T-cell (primary cell): Measurements from ENCODE around the gene ASB8. TPM values are rescaled to one million over a fixed set of nuclear protein-coding genes. Genes with fewer than 3 reads are reported as not detected.
"Not testable (repeated sequence)": the region's sequence is repeated elsewhere in the genome, so short reads cannot be mapped to it uniquely, and the experiment has no call there.

Source experiments
- ATAC-seq, 4 experiments: fragments of 200-7000 bp in 3 of 4; fragments of 150-1000 bp in 1 of 4; cut with Tn5 transposase; replicated peaks in 1 of 4; 1 replicate in 3 of 4; 2 replicates in 1 of 4; pipeline ENCODE4 v1.10.0; 2021; ENCODE audit warnings: moderate library complexity in 3 of 4, mild to moderate bottlenecking in 2 of 4, moderate number of reproducible peaks in 1 of 4
- CTCF ChIA-PET, 2 donors: fragments of 300-600 bp; sonication (Branson Sonifier 250); formaldehyde crosslinking; loops; one replicate each; lab custom pipeline; 2022; ENCODE audit warnings: antibody characterized with exemption in 2 of 2; lab: Charles Lee
- POLR2A ChIA-PET, 2 donors: fragments of 300-600 bp; sonication (Branson Sonifier 250); formaldehyde crosslinking; loops; one replicate each; lab custom pipeline; 2022; ENCODE audit warnings: antibody characterized with exemption in 2 of 2; lab: Charles Lee
- DNase-seq, 35 experiments: peaks; one replicate each; pipeline versions ENCODE4 v3.0.0 to v3.0.0-alpha.2; 2013 to 2023
- H3K27ac ChIP-seq: one replicate; pipeline ENCODE4 v1.5.1; 2013; ENCODE audit warnings: low read length
- H3K27me3 ChIP-seq, 2 experiments: replicated peaks in 1 of 2; 1 replicate in 1 of 2; 2 replicates in 1 of 2; pipeline versions ENCODE4 v1.6.1 to v1.7.0; 2013; ENCODE audit warnings: low read length in 1 of 2, mixed read lengths in 1 of 2; ENCODE audit not compliant: control insufficient read depth in 2 of 2, insufficient read depth in 2 of 2; ENCODE audit errors: extremely low read depth in 1 of 2
- H3K36me3 ChIP-seq, 2 donors: 1 replicate in 1 of 2; 2 replicates in 1 of 2; pipeline versions ENCODE4 v1.6.1 to v1.7.0; 2013; ENCODE audit warnings: low read length in 1 of 2; ENCODE audit not compliant: control insufficient read depth in 2 of 2, insufficient read depth in 1 of 2; ENCODE audit errors: extremely low read depth in 1 of 2
- H3K4me1 ChIP-seq, 2 experiments: 1 replicate in 1 of 2; 2 replicates in 1 of 2; pipeline versions ENCODE4 v1.6.1 to v1.7.0; 2013; ENCODE audit warnings: low read length in 2 of 2, mixed read lengths in 1 of 2; ENCODE audit not compliant: insufficient read depth in 2 of 2, control insufficient read depth in 1 of 2; ENCODE audit errors: extremely low read depth in 1 of 2
- H3K4me3 ChIP-seq, 2 donors: 1 replicate in 1 of 2; 2 replicates in 1 of 2; pipeline versions ENCODE4 v1.5.1 to v1.7.0; 2013; ENCODE audit warnings: mild to moderate bottlenecking in 2 of 2, low read length in 1 of 2, moderate library complexity in 1 of 2; ENCODE audit not compliant: control insufficient read depth in 1 of 2; ENCODE audit errors: extremely low read depth in 1 of 2
- H3K9me3 ChIP-seq: 2 replicates; pipeline ENCODE4 v1.7.0; 2013
- H3K27ac Mint-ChIP-seq, 2 donors: one replicate each; pipeline ENCODE4 v1.8.0; 2020 to 2021; ENCODE audit warnings: mild to moderate bottlenecking in 2 of 2, mixed read lengths in 2 of 2
- H3K27me3 Mint-ChIP-seq, 2 donors: one replicate each; pipeline ENCODE4 v1.8.0; 2021 to 2022; ENCODE audit warnings: mixed read lengths in 2 of 2
- H3K36me3 Mint-ChIP-seq: one replicate; pipeline ENCODE4 v1.8.0; 2021; ENCODE audit warnings: mixed read lengths
- H3K4me1 Mint-ChIP-seq, 3 donors: one replicate each; pipeline ENCODE4 v1.8.0; 2020 to 2022; ENCODE audit warnings: mixed read lengths in 3 of 3, mild to moderate bottlenecking in 1 of 3
- H3K4me3 Mint-ChIP-seq, 3 donors: one replicate each; pipeline ENCODE4 v1.8.0; 2020 to 2022; ENCODE audit warnings: mild to moderate bottlenecking in 3 of 3, mixed read lengths in 3 of 3, moderate library complexity in 3 of 3
- H3K9me3 Mint-ChIP-seq, 3 donors: one replicate each; pipeline ENCODE4 v1.8.0; 2020 to 2022; ENCODE audit warnings: mixed read lengths in 3 of 3
- WGBS: methylation state at CpG from one replicate; pipeline ENCODE4 v1.1.5; 2013; ENCODE audit warnings: missing lambda C conversion rate; ENCODE audit not compliant: insufficient coverage; 5-methylcytosine and 5-hydroxymethylcytosine counted together
- total RNA-seq, 35 experiments: library from RNA in 6 of 35; stranded (reverse) in 6 of 35; fragments of 120-200 nt in 1 of 35; gene quantifications; one replicate each; pipeline versions ENCODE4 v1.2.1 to v1.2.4 and lab custom pipeline; 2013 to 2026

ASB8 gene
- total RNA-seq, 5 donors from 2014 or later (not counting 1 experiment from before 2014, with no cell fraction given): 50.0 to 59.7 (median 58.9) TPM

DNA sequence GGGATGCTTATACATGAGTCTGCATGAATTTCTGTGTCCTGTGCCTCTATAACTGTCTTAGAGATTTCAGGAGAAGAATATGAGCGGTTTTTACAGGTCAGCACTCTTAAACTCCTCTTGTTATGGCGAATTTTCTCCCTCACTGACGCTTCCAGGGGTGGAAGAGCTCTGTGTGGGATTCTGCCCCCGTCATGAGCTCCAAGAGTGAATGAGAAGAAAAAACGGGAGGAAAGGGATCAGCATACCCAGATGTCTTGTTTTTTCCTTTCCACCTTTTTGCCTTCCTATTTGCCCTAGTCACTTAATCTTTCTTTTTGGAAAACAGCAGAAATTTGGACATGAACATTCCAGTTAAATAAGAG is 37.5 kb downstream of the ASB8 start:
- H3K27ac ChIP-seq: no peak overlapping the region
- Mint-ChIP-seq H3K36me3 (peaks cover 6% of the 10 kb centered on the region), H3K4me3 (peak overlapping the region; percentile 93 to 98 (median 97)), H3K27ac (peak overlapping the region in 1 of 2 donors; percentile 5), H3K4me1 (peaks cover 17 to 23% (median 21%) of the 10 kb centered on the region in 3 donors), H3K9me3 (no peaks in the 10 kb centered on the region), H3K27me3 (peaks cover 2 to 13% of the 10 kb centered on the region in 2 donors)
- POLR2A ChIA-PET: interaction anchor here in 1 of 2 donors (0.8 kb wide), 1 partner anchor 38 kb away, joined by 4 read pairs; no protein-coding TSS in a partner anchor
- H3K4me3 ChIP-seq: peak overlapping the region in 1 of 2 donors; percentile 62
- DNase-seq (no peak), ATAC-seq (no peak)
- CTCF ChIA-PET: interaction anchor here (1.1 to 1.4 kb wide), 3 partner anchors 12 to 38 kb away, joined by 3 to 5 read pairs (median 3); partner anchors contain the start of gene ASB8 (in 1 of the 2)
- H3K9me3 ChIP-seq: no peaks in the 10 kb centered on the region
- H3K36me3 ChIP-seq: no peaks in the 10 kb centered on the region
- peaks cover 2 to 13% of the 10 kb centered on the region in 2 experiments for H3K4me1 ChIP-seq
- WGBS: no CpG with 5 or more reads among the region's 5 CpGs
- H3K27me3 ChIP-seq: peaks cover 0 to 4% of the 10 kb centered on the region in 2 experiments

DNA sequence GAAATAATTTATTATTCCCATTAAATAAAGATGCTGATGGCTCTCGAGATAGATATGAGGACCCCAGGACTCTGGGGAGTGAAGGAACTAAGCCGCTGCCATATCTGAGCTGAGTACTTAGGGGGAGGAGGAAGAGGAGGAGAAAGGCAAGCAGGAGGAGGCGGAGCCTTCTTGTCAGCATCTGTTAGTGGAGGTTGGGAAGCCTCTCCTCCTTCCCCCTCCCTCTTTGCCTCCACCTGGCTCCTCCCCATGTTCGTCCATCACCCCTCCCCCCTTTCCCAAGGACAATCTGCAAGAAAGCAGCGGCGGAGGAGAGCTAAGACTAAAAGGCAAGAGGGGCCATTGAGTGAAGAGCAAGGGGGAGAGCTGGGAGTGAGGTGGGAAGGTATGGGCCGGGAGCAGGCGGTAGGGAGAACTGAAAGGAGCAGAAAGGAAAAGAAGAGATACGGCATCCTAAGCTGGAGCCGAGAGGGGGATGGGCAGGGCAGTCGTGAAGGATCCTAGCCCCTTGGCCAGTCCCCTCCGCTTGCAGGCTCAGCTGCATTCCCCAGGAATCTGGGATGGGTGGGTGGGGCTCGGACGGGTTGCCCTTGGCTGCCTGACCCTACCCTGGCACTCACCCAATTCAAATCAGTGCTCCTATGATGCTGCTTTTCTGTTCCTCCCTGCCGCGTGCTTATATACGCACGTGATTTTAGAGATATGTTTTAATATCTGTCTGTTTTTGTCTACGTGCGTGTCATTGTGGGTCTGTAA is 38.1 kb downstream of the ASB8 start, which contains the start of gene PFKM:
TSS of gene PFKM (plus strand) at position 287 of the 756 bp plus-strand sequence. CDS start 3,411 bp downstream, outside the sequence.
- 12% methylated on average over 6 of the region's 20 CpGs for WGBS
- no peak within 1 kb of the TSS for H3K27ac ChIP-seq

DNA sequence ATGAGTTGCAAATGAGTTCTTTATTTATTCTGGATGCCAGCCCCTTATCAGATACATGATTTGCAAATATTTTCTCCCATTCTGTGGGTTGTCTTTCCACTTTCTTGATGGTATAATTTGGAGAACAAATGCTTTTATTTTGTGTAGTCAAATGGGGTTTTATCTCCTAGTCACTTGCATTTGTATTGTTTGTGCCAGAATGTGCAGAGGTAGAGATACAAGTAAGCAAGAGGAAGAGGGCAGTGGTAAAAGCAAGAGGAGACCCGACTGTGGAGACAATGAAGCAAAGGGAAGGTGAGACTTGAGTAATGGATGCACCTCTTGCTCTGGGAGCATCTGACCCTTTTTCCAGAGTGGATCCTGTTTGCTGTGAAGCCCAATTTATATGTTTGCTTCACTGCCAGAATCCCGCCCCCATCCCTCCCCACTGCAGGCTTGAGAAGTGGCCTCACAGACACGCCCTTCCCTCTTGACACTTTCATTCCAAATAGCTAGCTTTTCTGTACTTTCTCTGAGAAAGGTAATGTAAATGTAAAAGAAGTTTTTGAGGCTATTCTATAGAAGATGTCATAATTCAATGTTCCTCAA is 38.9 kb downstream of the ASB8 start:
- Mint-ChIP-seq H3K9me3 (no peaks in the 10 kb centered on the region), H3K4me3 (peak overlapping the region; percentile 93 to 98 (median 97)), H3K36me3 (peaks cover 4% of the 10 kb centered on the region), H3K27ac (peak overlapping the region in 1 of 2 donors; percentile 81), H3K4me1 (peaks cover 17 to 23% (median 21%) of the 10 kb centered on the region in 3 donors), H3K27me3 (peaks cover 8 to 22% of the 10 kb centered on the region in 2 donors)
- CTCF ChIA-PET: interaction anchor here (0.7 to 1.4 kb wide), 3 partner anchors 10 to 12 kb away, joined by 3 read pairs; no protein-coding TSS in a partner anchor
- DNase-seq (no peak), ATAC-seq (no peak)
- no peaks in the 10 kb centered on the region for H3K36me3 ChIP-seq
- H3K4me3 ChIP-seq: no peak overlapping the region
- POLR2A ChIA-PET: no interaction called here
- H3K27me3 ChIP-seq: peaks cover 0 to 4% of the 10 kb centered on the region in 2 experiments
- WGBS: 60% methylated on average over 1 of the region's 3 CpGs
- no peaks in the 10 kb centered on the region for H3K9me3 ChIP-seq
- H3K4me1 ChIP-seq: peaks cover 2 to 13% of the 10 kb centered on the region in 2 experiments
- H3K27ac ChIP-seq: no peak overlapping the region

More for the DNA sequence above, 38.1 kb downstream of the ASB8 start, which contains the start of gene PFKM:
- Histone ChIP-seq H3K36me3 (no peaks in the 10 kb centered on the region), H3K27me3 (peaks cover 0 to 4% of the 10 kb centered on the region in 2 experiments), H3K9me3 (no peaks in the 10 kb centered on the region), H3K4me3 (peak within 1 kb of the TSS; percentile 62 to 90), H3K4me1 (peaks cover 2 to 13% of the 10 kb centered on the region in 2 experiments)
- peak; percentile 99 to 100 (median 100) for ATAC-seq
- H3K4me1 Mint-ChIP-seq: peaks cover 17 to 23% (median 21%) of the 10 kb centered on the region in 3 donors
- H3K9me3 Mint-ChIP-seq: no peaks in the 10 kb centered on the region
- peak; percentile 12 to 77 (median 44) for DNase-seq
- ChIA-PET CTCF (interaction anchor here (0.6 to 1.4 kb wide), 6 partner anchors 10 to 70 kb away, joined by 3 to 5 read pairs (median 3); partner anchors contain the start of gene ASB8 (in 1 of the 2)), POLR2A (interaction anchor here in 1 of 2 donors (0.8 kb wide), 1 partner anchor 39 kb away, joined by 4 read pairs; no protein-coding TSS in a partner anchor)
- H3K27me3 Mint-ChIP-seq: peaks cover 4 to 18% of the 10 kb centered on the region in 2 donors
- peaks cover 6% of the 10 kb centered on the region for H3K36me3 Mint-ChIP-seq
- peak within 1 kb of the TSS; percentile 93 to 98 (median 97) for H3K4me3 Mint-ChIP-seq
- H3K27ac Mint-ChIP-seq: peak within 1 kb of the TSS; percentile 47 to 81

DNA sequence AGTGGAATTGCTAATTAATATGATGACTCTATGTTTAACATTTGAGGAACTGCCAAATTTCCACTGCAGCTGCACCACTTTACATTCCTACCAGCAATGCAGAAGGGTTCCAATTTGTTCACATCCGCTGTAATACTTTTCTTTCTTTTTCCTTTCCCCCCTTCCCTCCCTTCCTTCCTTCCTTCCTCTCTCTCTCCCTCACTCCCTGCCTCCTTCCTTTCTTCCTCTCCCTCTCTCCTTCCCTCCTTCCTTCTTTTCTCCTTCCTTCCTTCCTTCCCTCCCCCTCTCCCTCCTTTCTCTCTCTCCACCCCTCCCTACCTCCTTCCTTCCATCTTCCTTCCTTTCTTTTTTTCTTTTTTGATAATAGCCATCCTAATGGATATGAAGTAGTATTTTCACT is 41.4 kb downstream of the ASB8 start:
- Mint-ChIP-seq H3K36me3 (no peaks in the 10 kb centered on the region), H3K27me3 (peaks cover 8 to 22% of the 10 kb centered on the region in 2 donors), H3K4me3 (no peak overlapping the region), H3K27ac (no peak overlapping the region), H3K4me1 (peaks cover 17 to 21% (median 21%) of the 10 kb centered on the region in 3 donors), H3K9me3 (no peaks in the 10 kb centered on the region)
- WGBS: 100% methylated on average over 1 of the region's 1 CpG
- Histone ChIP-seq H3K27ac (no peak overlapping the region), H3K4me1 (peaks cover 2 to 13% of the 10 kb centered on the region in 2 experiments), H3K27me3 (peaks cover 0 to 4% of the 10 kb centered on the region in 2 experiments), H3K4me3 (no peak overlapping the region), H3K9me3 (no peaks in the 10 kb centered on the region), H3K36me3 (no peaks in the 10 kb centered on the region)
- ATAC-seq (no peak), DNase-seq (no peak)
- POLR2A ChIA-PET: no interaction called here
- CTCF ChIA-PET: no interaction called here

DNA sequence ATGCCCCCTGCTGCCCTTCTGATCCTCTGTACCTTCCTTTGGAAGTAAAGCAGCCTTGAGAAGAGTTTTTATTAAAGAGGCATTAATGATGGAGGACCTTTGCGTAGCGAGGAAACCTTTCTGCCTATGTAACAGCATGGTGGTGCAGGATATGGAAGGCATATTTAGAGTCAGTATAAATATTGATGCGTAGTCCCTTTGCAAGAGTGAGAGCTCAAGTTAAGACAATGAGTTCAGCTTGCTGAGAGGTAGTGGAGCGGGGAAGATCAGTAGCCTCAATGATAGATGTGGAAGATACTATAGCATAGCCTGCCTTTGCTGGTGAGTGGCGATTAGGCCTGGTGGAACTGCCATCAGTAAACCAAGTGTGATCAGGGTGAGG is 46.0 kb downstream of the ASB8 start:
- ATAC-seq, H3K36me3 ChIP-seq, H3K27ac ChIP-seq, H3K4me3 Mint-ChIP-seq, H3K9me3 Mint-ChIP-seq, H3K4me3 ChIP-seq, CTCF ChIA-PET, H3K27ac Mint-ChIP-seq, H3K27me3 ChIP-seq, DNase-seq, H3K36me3 Mint-ChIP-seq, H3K9me3 ChIP-seq: not testable (repeated sequence)
- 96% methylated on average over 5 of the region's 5 CpGs for WGBS
- peaks cover 10 to 24% (median 18%) of the 10 kb centered on the region in 3 donors for H3K4me1 Mint-ChIP-seq
- H3K27me3 Mint-ChIP-seq: peaks cover 8 to 21% of the 10 kb centered on the region in 2 donors
- POLR2A ChIA-PET: interaction anchor here in 1 of 2 donors (0.7 kb wide), 1 partner anchor 14 kb away, joined by 3 read pairs; no protein-coding TSS in a partner anchor
- H3K4me1 ChIP-seq: peaks cover 9 to 10% of the 10 kb centered on the region in 2 experiments
